CD8-positive, alpha-beta memory T cell (primary cell): ENCODE results near the gene SLC38A4. TPM values are rescaled to one million over a fixed set of nuclear protein-coding genes. Genes with fewer than 3 reads are reported as not detected.
"Not testable (repeated sequence)": the region's sequence is repeated elsewhere in the genome, so short reads cannot be mapped to it uniquely, and the experiment has no call there.

ENCODE experiments used
- CTCF ChIA-PET: fragments of 350-600 bp; sonication (Branson Sonifier 250); formaldehyde crosslinking; loops from one replicate; lab custom pipeline; 2021; ENCODE audit warnings: antibody characterized with exemption; lab: Charles Lee
- POLR2A ChIA-PET: fragments of 350-600 bp; sonication (Branson Sonifier 250); formaldehyde crosslinking; loops from one replicate; lab custom pipeline; 2021; ENCODE audit warnings: antibody characterized with exemption; lab: Charles Lee
- DNase-seq, 5 donors: peaks; one replicate each; pipeline versions ENCODE4 v3.0.0 to v3.0.0-alpha.2; 2020 to 2022; ENCODE audit warnings: mixed read lengths in 1 of 5
- H3K27ac ChIP-seq: one replicate; pipeline ENCODE4 v1.7.0; 2013; ENCODE audit warnings: low read depth, mild to moderate bottlenecking, low read length, moderate library complexity
- H3K27me3 ChIP-seq: 2 replicates; pipeline ENCODE4 v1.7.0; 2013; ENCODE audit warnings: low read length, mild to moderate bottlenecking; ENCODE audit not compliant: insufficient read depth, poor library complexity, severe bottlenecking
- H3K36me3 ChIP-seq: 2 replicates; pipeline ENCODE4 v1.7.0; 2013; ENCODE audit warnings: mild to moderate bottlenecking, low read length, moderate library complexity; ENCODE audit not compliant: insufficient read depth
- H3K4me1 ChIP-seq: 2 replicates; pipeline ENCODE4 v1.7.0; 2013; ENCODE audit warnings: mild to moderate bottlenecking, low read length, moderate library complexity; ENCODE audit not compliant: insufficient read depth
- H3K4me3 ChIP-seq: 2 replicates; pipeline ENCODE4 v1.7.0; 2013; ENCODE audit warnings: mild to moderate bottlenecking, low read length
- H3K9me3 ChIP-seq: 2 replicates; pipeline ENCODE4 v1.7.0; 2013; ENCODE audit warnings: mild to moderate bottlenecking, low read length
- H3K27ac Mint-ChIP-seq, 8 donors: one replicate each; pipeline ENCODE4 v1.8.0; 2020 to 2021; ENCODE audit warnings: mixed read lengths in 8 of 8, mild to moderate bottlenecking in 6 of 8, inconsistent platforms in 3 of 8, moderate library complexity in 3 of 8
- H3K27me3 Mint-ChIP-seq, 2 donors: one replicate each; pipeline ENCODE4 v1.8.0; 2020 to 2021; ENCODE audit warnings: mixed read lengths in 2 of 2, mild to moderate bottlenecking in 1 of 2, moderate library complexity in 1 of 2
- H3K36me3 Mint-ChIP-seq, 3 donors: one replicate each; pipeline ENCODE4 v1.8.0; 2020 to 2021; ENCODE audit warnings: mixed read lengths in 3 of 3, inconsistent platforms in 1 of 3, mild to moderate bottlenecking in 1 of 3
- H3K4me1 Mint-ChIP-seq, 3 donors: one replicate each; pipeline ENCODE4 v1.8.0; 2020 to 2021; ENCODE audit warnings: mixed read lengths in 3 of 3, inconsistent platforms in 1 of 3, mild to moderate bottlenecking in 1 of 3
- H3K4me3 Mint-ChIP-seq, 7 donors: one replicate each; pipeline ENCODE4 v1.8.0; 2020 to 2021; ENCODE audit warnings: mixed read lengths in 7 of 7, mild to moderate bottlenecking in 6 of 7, moderate library complexity in 4 of 7, inconsistent platforms in 2 of 7
- H3K9me3 Mint-ChIP-seq, 5 donors: one replicate each; pipeline ENCODE4 v1.8.0; 2020 to 2022; ENCODE audit warnings: mixed read lengths in 5 of 5, mild to moderate bottlenecking in 3 of 5, moderate library complexity in 2 of 5, inconsistent platforms in 1 of 5
- polyA plus RNA-seq: library from polyadenylated mRNA; unstranded; fragments of 300-500 nt; fragmentation: Illumina TruSeq; gene quantifications from one replicate; pipeline ENCODE4 v1.2.3, GENCODE V29; 2021
- total RNA-seq, 2 experiments: library from RNA; stranded (reverse); gene quantifications; one replicate each; pipeline ENCODE4 v1.2.3, GENCODE V29; 2021

Gene SLC38A4
- total and polyA plus RNA-seq, 3 experiments from 2014 or later, result not detected

DNA sequence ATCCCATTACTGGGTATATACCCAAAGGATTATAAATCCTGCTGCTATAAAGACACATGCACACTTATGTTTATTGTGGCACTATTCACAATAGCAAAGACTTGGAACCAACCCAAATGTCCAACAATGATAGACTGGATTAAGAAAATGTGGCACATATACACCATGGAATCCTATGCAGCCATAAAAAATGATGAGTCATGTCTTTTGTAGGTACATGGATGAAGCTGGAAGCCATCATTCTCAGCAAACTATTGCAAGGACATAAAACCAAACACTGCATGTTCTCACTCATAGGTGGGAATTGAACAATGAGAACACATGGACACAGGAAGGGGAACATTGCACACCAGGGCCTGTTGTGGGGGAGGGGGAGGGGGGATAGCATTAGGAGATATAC, 28.4 kb upstream of the SLC38A4 start:
- H3K9me3 ChIP-seq, H3K4me1 ChIP-seq, H3K27me3 ChIP-seq, POLR2A ChIA-PET, H3K36me3 Mint-ChIP-seq, DNase-seq, H3K27ac Mint-ChIP-seq, H3K4me3 Mint-ChIP-seq, H3K4me1 Mint-ChIP-seq, H3K27ac ChIP-seq, H3K4me3 ChIP-seq, CTCF ChIA-PET, H3K36me3 ChIP-seq: not testable (repeated sequence)
- peaks cover 4 to 18% of the 10 kb centered on the region in 2 donors for H3K27me3 Mint-ChIP-seq
- H3K9me3 Mint-ChIP-seq, result peaks cover 9 to 40% (median 27%) of the 10 kb centered on the region in 5 donors

DNA sequence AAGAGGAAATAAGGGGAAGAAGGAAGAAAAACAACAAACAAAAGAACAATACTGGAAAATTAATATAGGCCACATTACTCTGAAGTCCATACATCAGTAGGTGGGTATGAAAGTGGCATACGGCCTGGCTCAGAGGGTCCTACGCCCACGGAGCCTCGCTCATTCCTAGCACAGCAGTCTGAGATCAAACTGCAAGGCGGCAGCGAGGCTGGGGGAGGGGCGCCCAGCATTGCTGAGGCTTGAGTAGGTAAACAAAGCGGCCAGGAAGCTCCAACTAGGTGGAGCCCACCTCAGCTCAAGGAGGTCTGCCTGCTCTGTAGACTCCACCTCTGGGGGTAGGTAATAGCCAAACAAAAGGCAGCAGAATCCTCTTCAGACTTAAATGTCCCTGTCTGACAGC, 23.0 kb upstream of the SLC38A4 start:
- peaks cover 0 to 19% (median 0%) of the 10 kb centered on the region in 3 donors for H3K36me3 Mint-ChIP-seq
- H3K9me3 ChIP-seq, POLR2A ChIA-PET: not testable (repeated sequence)

DNA sequence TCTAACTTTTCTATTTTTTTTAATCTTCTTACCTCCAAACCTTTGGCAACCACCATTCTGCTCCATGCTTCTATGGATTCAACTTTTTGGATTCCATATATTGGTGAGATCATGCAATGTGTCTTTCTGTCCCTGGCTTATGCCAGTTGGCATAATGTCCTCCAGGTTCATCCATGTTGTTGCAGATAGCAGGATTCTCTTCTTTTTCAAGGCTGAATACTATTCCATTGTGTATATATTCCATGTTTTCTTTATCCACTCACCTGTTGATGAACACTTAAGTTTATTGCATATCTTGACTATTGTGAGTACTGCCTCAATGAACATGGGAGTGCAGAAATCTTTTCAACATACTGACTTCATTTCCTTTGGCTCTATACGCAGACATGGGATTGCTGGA, 21.2 kb upstream of the SLC38A4 start:
- CTCF ChIA-PET, result no interaction called here

More for the DNA sequence above, 23.0 kb upstream of the SLC38A4 start:
- H3K27ac ChIP-seq, H3K4me1 ChIP-seq, H3K27ac Mint-ChIP-seq, H3K4me3 ChIP-seq, H3K27me3 ChIP-seq, H3K36me3 ChIP-seq, H3K4me1 Mint-ChIP-seq, CTCF ChIA-PET, DNase-seq, H3K4me3 Mint-ChIP-seq: not testable (repeated sequence)
- Mint-ChIP-seq H3K9me3 (peaks cover 4 to 25% (median 6%) of the 10 kb centered on the region in 5 donors), H3K27me3 (peaks cover 23 to 56% of the 10 kb centered on the region in 2 donors)

DNA sequence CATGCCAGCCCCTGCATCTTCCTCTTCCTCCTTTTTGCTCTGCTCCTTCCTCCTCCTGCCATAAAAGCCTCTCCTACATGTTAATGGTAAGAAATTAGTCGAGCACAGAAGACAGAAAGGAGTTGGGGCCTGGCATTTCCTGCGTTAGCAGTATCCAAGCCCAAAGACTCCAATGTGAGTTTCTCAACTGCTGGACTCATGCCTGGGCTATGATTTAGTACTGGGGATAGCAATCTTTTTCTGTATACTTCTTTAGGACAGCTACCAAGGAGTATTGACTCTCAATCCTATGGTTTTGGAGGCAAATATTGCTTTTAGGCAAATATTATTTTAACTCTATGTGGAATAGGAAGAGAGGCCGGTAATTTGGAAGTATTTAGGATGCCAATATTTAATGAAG, 18.0 kb upstream of the SLC38A4 start:
- H3K9me3 ChIP-seq, result no peaks in the 10 kb centered on the region
- H3K36me3 ChIP-seq, result no peaks in the 10 kb centered on the region
- H3K36me3 Mint-ChIP-seq, result peaks cover 0 to 19% (median 0%) of the 10 kb centered on the region in 3 donors
- no peak for DNase-seq
- H3K27ac ChIP-seq, result no peak overlapping the region
- H3K27me3 Mint-ChIP-seq, result peaks cover 20 to 72% of the 10 kb centered on the region in 2 donors
- ChIA-PET CTCF (no interaction called here), POLR2A (no interaction called here)
- H3K9me3 Mint-ChIP-seq, result peaks cover 0 to 11% (median 2%) of the 10 kb centered on the region in 5 donors
- H3K4me1 Mint-ChIP-seq, result no peaks in the 10 kb centered on the region
- no peak overlapping the region for H3K4me3 Mint-ChIP-seq
- no peaks in the 10 kb centered on the region for H3K4me1 ChIP-seq
- no peak overlapping the region for H3K4me3 ChIP-seq
- peaks cover 4% of the 10 kb centered on the region for H3K27me3 ChIP-seq
- H3K27ac Mint-ChIP-seq, result no peak overlapping the region

More for the DNA sequence above, 21.2 kb upstream of the SLC38A4 start:
- Mint-ChIP-seq H3K36me3 (peaks cover 0 to 19% (median 0%) of the 10 kb centered on the region in 3 donors), H3K9me3 (peaks cover 2 to 22% (median 5%) of the 10 kb centered on the region in 5 donors), H3K27ac (no peak overlapping the region), H3K4me3 (no peak overlapping the region), H3K27me3 (peaks cover 24 to 67% of the 10 kb centered on the region in 2 donors), H3K4me1 (no peaks in the 10 kb centered on the region)
- POLR2A ChIA-PET, result no interaction called here
- Histone ChIP-seq H3K4me3 (no peak overlapping the region), H3K4me1 (no peaks in the 10 kb centered on the region), H3K9me3 (no peaks in the 10 kb centered on the region), H3K27me3 (no peaks in the 10 kb centered on the region), H3K27ac (no peak overlapping the region), H3K36me3 (no peaks in the 10 kb centered on the region)
- no peak for DNase-seq

DNA sequence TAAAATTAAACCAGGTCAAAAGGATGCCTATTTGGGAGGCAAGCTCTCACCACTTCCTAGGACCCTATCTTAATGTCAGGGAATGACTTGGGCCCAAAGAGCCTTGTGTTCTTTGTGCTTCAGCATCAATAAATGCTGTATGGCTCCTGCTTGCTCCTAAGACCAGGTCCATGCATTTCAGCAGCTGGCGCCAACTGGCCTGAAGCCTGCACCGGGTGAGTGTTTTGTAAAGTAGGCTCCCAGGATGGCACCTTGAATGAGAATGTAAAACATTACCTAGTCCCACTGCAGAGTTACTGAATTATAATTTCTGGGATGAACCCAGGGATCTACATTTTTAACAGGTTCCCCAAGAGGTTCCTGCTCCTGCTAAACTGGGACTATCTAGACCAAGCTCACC, 16.1 kb upstream of the SLC38A4 start:
- H3K36me3 Mint-ChIP-seq, result peaks cover 0 to 11% (median 0%) of the 10 kb centered on the region in 3 donors

DNA sequence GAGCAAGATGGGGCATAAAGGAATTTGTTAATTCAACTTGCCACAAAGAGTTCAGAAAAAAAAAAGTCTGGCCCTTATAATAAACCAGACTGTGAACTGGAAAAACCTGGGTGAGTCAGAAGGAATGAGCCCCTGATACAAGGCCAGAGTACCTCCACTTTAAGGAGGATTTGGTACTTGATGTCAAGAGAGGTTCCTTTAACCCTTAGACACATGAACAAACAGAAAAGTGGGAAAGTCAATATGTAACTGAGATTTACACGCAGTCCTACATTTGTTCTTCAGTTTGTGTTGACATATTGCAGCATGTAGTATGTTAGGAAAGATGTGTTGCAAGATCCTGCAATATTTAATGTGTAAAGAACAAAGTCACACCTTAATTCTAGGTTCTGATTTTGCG, 14.2 kb upstream of the SLC38A4 start:
- no peak overlapping the region for H3K4me3 ChIP-seq
- no peaks in the 10 kb centered on the region for H3K4me1 Mint-ChIP-seq
- H3K9me3 Mint-ChIP-seq, result no peaks in the 10 kb centered on the region
- POLR2A ChIA-PET, result no interaction called here
- peaks cover 0 to 5% (median 0%) of the 10 kb centered on the region in 3 donors for H3K36me3 Mint-ChIP-seq
- H3K27ac Mint-ChIP-seq, result no peak overlapping the region
- no peak overlapping the region for H3K27ac ChIP-seq
- CTCF ChIA-PET, result no interaction called here
- no peak overlapping the region for H3K4me3 Mint-ChIP-seq
- no peaks in the 10 kb centered on the region for H3K4me1 ChIP-seq
- no peaks in the 10 kb centered on the region for H3K9me3 ChIP-seq
- H3K27me3 ChIP-seq, result peaks cover 4% of the 10 kb centered on the region
- H3K36me3 ChIP-seq, result no peaks in the 10 kb centered on the region
- peaks cover 9 to 72% of the 10 kb centered on the region in 2 donors for H3K27me3 Mint-ChIP-seq
- no peak for DNase-seq

More for the DNA sequence above, 16.1 kb upstream of the SLC38A4 start:
- Histone ChIP-seq H3K36me3 (no peaks in the 10 kb centered on the region), H3K4me1 (no peaks in the 10 kb centered on the region), H3K27ac (no peak overlapping the region), H3K9me3 (no peaks in the 10 kb centered on the region), H3K27me3 (peaks cover 4% of the 10 kb centered on the region), H3K4me3 (no peak overlapping the region)
- ChIA-PET POLR2A (no interaction called here), CTCF (no interaction called here)
- Mint-ChIP-seq H3K27ac (no peak overlapping the region), H3K4me1 (no peaks in the 10 kb centered on the region), H3K9me3 (peaks cover 0 to 3% (median 0%) of the 10 kb centered on the region in 5 donors), H3K27me3 (peaks cover 13 to 66% of the 10 kb centered on the region in 2 donors), H3K4me3 (no peak overlapping the region)
- DNase-seq, result no peak

DNA sequence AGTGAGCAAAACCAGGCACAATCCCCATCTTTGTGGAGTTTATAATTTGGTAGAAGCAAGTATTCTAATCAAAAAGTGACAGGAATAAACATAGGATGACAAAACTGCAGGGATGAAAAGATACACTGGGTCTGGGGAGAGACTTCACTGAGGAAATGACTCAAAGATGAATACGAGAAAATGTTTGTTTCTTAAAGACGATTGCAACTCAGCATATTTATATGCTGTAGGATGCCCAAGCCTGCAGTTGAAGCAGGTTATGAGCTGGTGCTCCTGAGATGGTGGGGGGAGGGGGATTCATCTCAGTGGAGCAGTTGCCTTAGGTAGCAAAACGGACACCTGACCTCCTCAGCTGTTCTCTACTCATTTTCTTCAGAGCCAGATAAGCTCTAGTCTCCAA, 13.4 kb upstream of the SLC38A4 start:
- Histone ChIP-seq H3K27me3 (peaks cover 4% of the 10 kb centered on the region), H3K36me3 (no peaks in the 10 kb centered on the region), H3K9me3 (no peaks in the 10 kb centered on the region), H3K27ac (no peak overlapping the region), H3K4me1 (no peaks in the 10 kb centered on the region), H3K4me3 (no peak overlapping the region)
- Mint-ChIP-seq H3K9me3 (no peaks in the 10 kb centered on the region), H3K36me3 (no peaks in the 10 kb centered on the region), H3K27me3 (peaks cover 7 to 70% of the 10 kb centered on the region in 2 donors), H3K4me1 (no peaks in the 10 kb centered on the region), H3K27ac (no peak overlapping the region), H3K4me3 (no peak overlapping the region)
- CTCF ChIA-PET, result no interaction called here
- POLR2A ChIA-PET, result no interaction called here
- DNase-seq, result no peak

DNA sequence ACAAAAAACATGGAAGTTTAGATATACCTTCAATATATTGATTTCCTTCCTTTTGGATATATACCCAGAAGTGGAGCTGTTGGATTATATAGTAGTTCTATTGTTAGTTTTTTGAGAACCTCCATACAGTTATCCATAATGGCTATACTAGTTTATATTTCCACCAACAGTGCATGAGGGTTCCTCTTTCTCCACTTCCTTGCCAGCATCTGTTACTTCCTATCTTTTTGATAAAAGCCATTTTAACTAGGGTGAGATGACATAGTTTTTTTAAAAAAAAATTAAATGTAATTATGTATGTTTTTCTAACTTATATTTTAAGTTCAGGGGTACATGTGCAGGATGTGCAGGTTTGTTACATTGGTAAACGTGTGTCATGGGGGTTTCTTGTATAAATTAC, 10.0 kb upstream of the SLC38A4 start:
- Histone ChIP-seq H3K9me3 (no peaks in the 10 kb centered on the region), H3K4me3 (no peak overlapping the region), H3K27me3 (peaks cover 8% of the 10 kb centered on the region), H3K36me3 (no peaks in the 10 kb centered on the region), H3K4me1 (no peaks in the 10 kb centered on the region), H3K27ac (no peak overlapping the region)
- ChIA-PET POLR2A (no interaction called here), CTCF (no interaction called here)
- peaks cover 0 to 12% (median 6%) of the 10 kb centered on the region in 3 donors for H3K4me1 Mint-ChIP-seq
- no peak overlapping the region for H3K27ac Mint-ChIP-seq
- no peaks in the 10 kb centered on the region for H3K9me3 Mint-ChIP-seq
- DNase-seq, result no peak
- no peak overlapping the region for H3K4me3 Mint-ChIP-seq
- no peaks in the 10 kb centered on the region for H3K36me3 Mint-ChIP-seq
- H3K27me3 Mint-ChIP-seq, result peaks cover 17 to 76% of the 10 kb centered on the region in 2 donors
